NCI-H510A (cell line): ENCODE data around the gene TRAF3.

ENCODE experiments used
- DNase-seq: peaks from one replicate; lab custom pipeline; 2025; lab: John Stamatoyannopoulos, UW

TRAF3 gene

GRCh38 chr14:102939329-102939728 is 162.1 kb downstream of the TRAF3 start:
- DNase-seq = no peak

- DNase-seq = no peak
Measured at GRCh38 chr14:102939820-102940561, 162.7 kb downstream of the TRAF3 start.

- DNase-seq = no peak
Measured at GRCh38 chr14:102940729-102941362, 163.6 kb downstream of the TRAF3 start.

- DNase-seq = peak; percentile 49
Measured at GRCh38 chr14:102941419-102942011, 164.3 kb downstream of the TRAF3 start.

GRCh38 chr14:102942069-102942468 is 164.8 kb downstream of the TRAF3 start:
- DNase-seq = no peak

GRCh38 chr14:102943454-102943853 is 166.2 kb downstream of the TRAF3 start:
- no peak for DNase-seq

- no peak for DNase-seq
Measured at GRCh38 chr14:102943979-102944378, 166.7 kb downstream of the TRAF3 start.

- no peak for DNase-seq
Measured at GRCh38 chr14:102944448-102945330, 167.4 kb downstream of the TRAF3 start.

GRCh38 chr14:102945346-102946130 is 168.3 kb downstream of the TRAF3 start:
- no peak for DNase-seq

- DNase-seq = no peak
Measured at GRCh38 chr14:102947321-102948103, 170.3 kb downstream of the TRAF3 start.

- DNase-seq = peak; percentile 29
Measured at GRCh38 chr14:102948698-102949061, 171.4 kb downstream of the TRAF3 start.

- no peak for DNase-seq
Measured at GRCh38 chr14:102949062-102949800, 172.0 kb downstream of the TRAF3 start.

- no peak for DNase-seq
Measured at GRCh38 chr14:102949801-102950451, 172.7 kb downstream of the TRAF3 start.

- DNase-seq = no peak
Measured at GRCh38 chr14:102951034-102951433, 173.8 kb downstream of the TRAF3 start.

GRCh38 chr14:102951799-102952198 is 174.6 kb downstream of the TRAF3 start:
- DNase-seq = no peak

- no peak for DNase-seq
Measured at GRCh38 chr14:102952276-102952675, 175.0 kb downstream of the TRAF3 start.

GRCh38 chr14:102953100-102953499 is 175.9 kb downstream of the TRAF3 start:
- DNase-seq = no peak

- DNase-seq = no peak
Measured at GRCh38 chr14:102954081-102954789, 177.0 kb downstream of the TRAF3 start.
